Skeletal muscle satellite cell (primary cell): Measurements from ENCODE around the gene ELOB.

Experiments
- small RNA-seq: library from RNA; depleted of rRNA; stranded (forward); fragments of <200 nt; gene quantifications from one replicate; pipeline ENCODE3, GENCODE V24; 2012

Gene ELOB

Small RNAs within 50 kb of the gene (small RNA-seq; reads per million reads assigned to genes)
- 3.8 reads per million, percentile 81 among the genes with 10 or more reads in this experiment for gene SNORA3C
